ENCODE measurements around the gene HECW1.

Gene HECW1

GRCh38 chr7:43387932-43388331 is 275.5 kb downstream of the HECW1 start:
- TF ChIP-seq TAF1 (IDR thresholded peaks at IDR 0.05; ENCODE audit: borderline replicate concordance, insufficient read depth, low read length) (no peak), POLR2AphosphoS5 (IDR thresholded peaks at IDR 0.05; ENCODE audit: low read depth, low read length) (no peak)

- TF ChIP-seq POLR2AphosphoS5 (IDR thresholded peaks at IDR 0.05; ENCODE audit: low read depth, low read length) (no peak), FOXP2 (optimal IDR thresholded peaks at IDR 0.05; ENCODE audit: borderline replicate concordance, extremely low read depth, extremely low read length, insufficient read depth) (no peak), TAF1 (IDR thresholded peaks at IDR 0.05; ENCODE audit: borderline replicate concordance, insufficient read depth, low read length) (no peak)
- TF ChIP-seq, protein P1, sequence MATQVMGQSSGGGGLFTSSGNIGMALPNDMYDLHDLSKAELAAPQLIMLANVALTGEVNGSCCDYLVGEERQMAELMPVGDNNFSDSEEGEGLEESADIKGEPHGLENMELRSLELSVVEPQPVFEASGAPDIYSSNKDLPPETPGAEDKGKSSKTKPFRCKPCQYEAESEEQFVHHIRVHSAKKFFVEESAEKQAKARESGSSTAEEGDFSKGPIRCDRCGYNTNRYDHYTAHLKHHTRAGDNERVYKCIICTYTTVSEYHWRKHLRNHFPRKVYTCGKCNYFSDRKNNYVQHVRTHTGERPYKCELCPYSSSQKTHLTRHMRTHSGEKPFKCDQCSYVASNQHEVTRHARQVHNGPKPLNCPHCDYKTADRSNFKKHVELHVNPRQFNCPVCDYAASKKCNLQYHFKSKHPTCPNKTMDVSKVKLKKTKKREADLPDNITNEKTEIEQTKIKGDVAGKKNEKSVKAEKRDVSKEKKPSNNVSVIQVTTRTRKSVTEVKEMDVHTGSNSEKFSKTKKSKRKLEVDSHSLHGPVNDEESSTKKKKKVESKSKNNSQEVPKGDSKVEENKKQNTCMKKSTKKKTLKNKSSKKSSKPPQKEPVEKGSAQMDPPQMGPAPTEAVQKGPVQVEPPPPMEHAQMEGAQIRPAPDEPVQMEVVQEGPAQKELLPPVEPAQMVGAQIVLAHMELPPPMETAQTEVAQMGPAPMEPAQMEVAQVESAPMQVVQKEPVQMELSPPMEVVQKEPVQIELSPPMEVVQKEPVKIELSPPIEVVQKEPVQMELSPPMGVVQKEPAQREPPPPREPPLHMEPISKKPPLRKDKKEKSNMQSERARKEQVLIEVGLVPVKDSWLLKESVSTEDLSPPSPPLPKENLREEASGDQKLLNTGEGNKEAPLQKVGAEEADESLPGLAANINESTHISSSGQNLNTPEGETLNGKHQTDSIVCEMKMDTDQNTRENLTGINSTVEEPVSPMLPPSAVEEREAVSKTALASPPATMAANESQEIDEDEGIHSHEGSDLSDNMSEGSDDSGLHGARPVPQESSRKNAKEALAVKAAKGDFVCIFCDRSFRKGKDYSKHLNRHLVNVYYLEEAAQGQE (IDR thresholded peaks at IDR 0.05; ENCODE audit: insufficient read depth in 1 of 2, low read depth in 2 of 2, low read length in 2 of 2), result no peak
Measured at GRCh38 chr7:43390576-43390975, 278.1 kb downstream of the HECW1 start.

GRCh38 chr7:43391518-43391917 is 279.1 kb downstream of the HECW1 start:
- TF ChIP-seq POLR2AphosphoS5 (IDR thresholded peaks at IDR 0.05; ENCODE audit: low read depth, low read length), result no peak
- no peak for TF ChIP-seq SIN3A (IDR thresholded peaks at IDR 0.05; ENCODE audit: borderline replicate concordance, insufficient read depth, low read length)
- no peak for TF ChIP-seq FOXP2 (optimal IDR thresholded peaks at IDR 0.05; ENCODE audit: borderline replicate concordance, extremely low read depth, extremely low read length, insufficient read depth)
- TF ChIP-seq, protein P1 (IDR thresholded peaks at IDR 0.05; ENCODE audit: insufficient read depth in 1 of 2, low read depth in 2 of 2, low read length in 2 of 2), result no peak

GRCh38 chr7:43392638-43393330 is 280.3 kb downstream of the HECW1 start:
- TF ChIP-seq SIN3A (IDR thresholded peaks at IDR 0.05; ENCODE audit: borderline replicate concordance, insufficient read depth, low read length) (no peak), TAF1 (IDR thresholded peaks at IDR 0.05; ENCODE audit: borderline replicate concordance, insufficient read depth, low read length) (no peak), POLR2AphosphoS5 (IDR thresholded peaks at IDR 0.05; ENCODE audit: low read depth, low read length) (no peak), FOXP2 (optimal IDR thresholded peaks at IDR 0.05; ENCODE audit: borderline replicate concordance, extremely low read depth, extremely low read length, insufficient read depth) (no peak)
- TF ChIP-seq, protein P1 (IDR thresholded peaks at IDR 0.05; ENCODE audit: insufficient read depth in 1 of 2, low read depth in 2 of 2, low read length in 2 of 2), result no peak

GRCh38 chr7:43394441-43395130 is 282.1 kb downstream of the HECW1 start:
- TF ChIP-seq POLR2AphosphoS5 (IDR thresholded peaks at IDR 0.05; ENCODE audit: low read depth, low read length) (no peak), SIN3A (IDR thresholded peaks at IDR 0.05; ENCODE audit: borderline replicate concordance, insufficient read depth, low read length) (no peak), TAF1 (IDR thresholded peaks at IDR 0.05; ENCODE audit: borderline replicate concordance, insufficient read depth, low read length) (no peak), FOXP2 (optimal IDR thresholded peaks at IDR 0.05; ENCODE audit: borderline replicate concordance, extremely low read depth, extremely low read length, insufficient read depth) (no peak)
- TF ChIP-seq, protein P1 (IDR thresholded peaks at IDR 0.05; ENCODE audit: insufficient read depth in 1 of 2, low read depth in 2 of 2, low read length in 2 of 2), result no peak
